Endothelial cell of umbilical vein (primary cell): ENCODE measurements around the gene CCDC120. TPM values are rescaled to one million over a fixed set of nuclear protein-coding genes. Genes with fewer than 3 reads are reported as not detected.

Experiments
- BruUV-seq: library from RNA; stranded (reverse); fragments of 400-500 nt; replicated peaks from 2 replicates; lab custom pipeline; 2021; lab: Mats Ljungman, UMichigan
- CTCF ChIA-PET: fragments of 300-600, 350-600 bp; sonication (Branson Sonifier 250); formaldehyde crosslinking; loops from one replicate; lab custom pipeline; 2021; ENCODE audit warnings: antibody characterized with exemption, inconsistent platforms; lab: Charles Lee
- POLR2A ChIA-PET: fragments of 300-600, 350-600 bp; sonication (Branson Sonifier 250); formaldehyde crosslinking; loops from one replicate; lab custom pipeline; 2021; ENCODE audit warnings: antibody characterized with exemption, inconsistent platforms; lab: Charles Lee
- DNase-seq: peaks from one replicate; pipeline ENCODE4 v3.0.0-alpha.2; 2011; ENCODE audit warnings: low read depth, low spot score
- FAIRE-seq: peaks from 2 replicates; lab custom pipeline; 2011; peaks lifted over from hg19 to GRCh38; lab: Jason Lieb, UNC
- H2AFZ ChIP-seq: 2 replicates; pipeline ENCODE4 v1.6.0; 2012; ENCODE audit warnings: low read depth, low read length, control low read depth, inconsistent platforms
- H3K27ac ChIP-seq: 2 replicates; pipeline ENCODE4 v1.5.1; 2011; ENCODE audit warnings: low read depth, mild to moderate bottlenecking, control low read depth, low read length, moderate library complexity; ENCODE audit not compliant: insufficient read depth
- H3K27me3 ChIP-seq, 2 experiments: 2 replicates each; pipeline versions ENCODE4 v1.6.0 to v1.6.1; 2011; ENCODE audit warnings: low read length in 2 of 2, mixed read lengths in 1 of 2; ENCODE audit not compliant: control insufficient read depth in 2 of 2, insufficient read depth in 2 of 2
- H3K36me3 ChIP-seq, 2 experiments: 2 replicates in 1 of 2; 3 replicates in 1 of 2; pipeline ENCODE4 v1.5.1; 2011; ENCODE audit warnings: low read length in 2 of 2, mild to moderate bottlenecking in 1 of 2, moderate library complexity in 1 of 2; ENCODE audit not compliant: control insufficient read depth in 2 of 2, insufficient read depth in 2 of 2; ENCODE audit errors: extremely low read depth in 1 of 2
- H3K4me1 ChIP-seq: 3 replicates; pipeline ENCODE4 v1.5.1; 2011; ENCODE audit warnings: mild to moderate bottlenecking, low read length; ENCODE audit not compliant: control insufficient read depth, insufficient read depth; ENCODE audit errors: extremely low read depth
- H3K4me2 ChIP-seq: 2 replicates; pipeline ENCODE4 v1.6.1; 2011; ENCODE audit warnings: low read length, control low read depth, mixed read lengths; ENCODE audit not compliant: insufficient read depth
- H3K4me3 ChIP-seq, 3 experiments: fragments of 200-600 bp in 1 of 3; sonication (generic), shearing (Covaris generic) in 1 of 3; replicated peaks in 1 of 3; 2 replicates each; pipeline ENCODE4 v1.5.1; 2011 to 2016; ENCODE audit warnings: control low read depth in 3 of 3, low read length in 3 of 3, mild to moderate bottlenecking in 2 of 3, inconsistent platforms in 1 of 3, low read depth in 1 of 3, moderate library complexity in 1 of 3; ENCODE audit not compliant: insufficient read depth in 1 of 3
- H3K79me2 ChIP-seq: 2 replicates; pipeline ENCODE4 v1.6.0; 2012; ENCODE audit warnings: low read length, inconsistent platforms; ENCODE audit not compliant: control insufficient read depth, insufficient read depth
- H3K9ac ChIP-seq: replicated peaks from 2 replicates; pipeline ENCODE3; 2011; ENCODE audit warnings: low read length, control low read depth; ENCODE audit not compliant: insufficient read depth; ENCODE audit errors: extremely low read depth
- H3K9me1 ChIP-seq: replicated peaks from 3 replicates; pipeline ENCODE4 v1.6.0; 2011; ENCODE audit warnings: mild to moderate bottlenecking, low read length; ENCODE audit not compliant: control insufficient read depth, insufficient read depth; ENCODE audit errors: extremely low read depth
- H3K9me3 ChIP-seq: replicated peaks from 2 replicates; pipeline ENCODE4 v1.5.1; 2012; ENCODE audit warnings: low read length, inconsistent platforms; ENCODE audit not compliant: control insufficient read depth, insufficient read depth
- H4K20me1 ChIP-seq: replicated peaks from 2 replicates; pipeline ENCODE3; 2011; ENCODE audit warnings: mild to moderate bottlenecking, low read length; ENCODE audit not compliant: control insufficient read depth, insufficient read depth; ENCODE audit errors: extremely low read depth
- FOS ChIP-seq: IDR thresholded peaks from 2 replicates; pipeline ENCODE4 v1.6.1; 2011; ENCODE audit warnings: mild to moderate bottlenecking, low read length, moderate library complexity, borderline replicate concordance; ENCODE audit not compliant: insufficient read depth
- JUN ChIP-seq: IDR thresholded peaks from 2 replicates; pipeline ENCODE4 v1.6.1; 2011; ENCODE audit warnings: borderline replicate concordance, low read depth; ENCODE audit not compliant: insufficient read length, insufficient read depth
- POLR2A ChIP-seq: IDR thresholded peaks from 2 replicates; pipeline ENCODE4 v1.6.1; 2012; ENCODE audit warnings: low read depth, mild to moderate bottlenecking, control low read depth, low read length
- POLR2AphosphoS5 ChIP-seq: IDR thresholded peaks from 2 replicates; pipeline ENCODE4 v1.6.1; 2012; ENCODE audit warnings: low read depth, mild to moderate bottlenecking, control low read depth, low read length, moderate library complexity; ENCODE audit not compliant: insufficient read depth
- dilution Hi-C: fragments of 300-500 bp; cut with MboI; formaldehyde crosslinking; loops from one replicate; pipeline ENCODE4 v1.15.0; 2019; ENCODE audit warnings: low sequenced_read_pairs; ENCODE audit not compliant: extremely low pct_ligation_motif_present
- intact Hi-C: fragments of 100-400 bp; cut with micrococcal nuclease; formaldehyde crosslinking; loops from one replicate; pipeline ENCODE4 v1.10.0; 2022
- polyA plus RNA-seq, 4 experiments: library from polyadenylated mRNA; depleted of rRNA in 3 of 4; stranded (reverse) in 3 of 4; unstranded in 1 of 4; fragments of >200 nt; gene quantifications; 2 replicates each; pipeline versions ENCODE4 v1.2.1 to v1.2.3, GENCODE V29; 2011 to 2012; ENCODE audit warnings: missing spikeins in 1 of 4
- total RNA-seq: library from RNA; stranded (reverse); gene quantifications from 2 replicates; pipeline ENCODE4 v1.2.3, GENCODE V29; 2021
- TF ChIP-seq, protein P1 (sequence below): IDR thresholded peaks from 2 replicates; pipeline ENCODE4 v1.6.1; 2011; ENCODE audit not compliant: insufficient read depth, insufficient read length

Gene CCDC120
- total and polyA plus RNA-seq, 2 donors (not counting 3 experiments of a cell fraction or from before 2014, with no cell fraction given), result 2.8 to 5.7 TPM

DNA sequence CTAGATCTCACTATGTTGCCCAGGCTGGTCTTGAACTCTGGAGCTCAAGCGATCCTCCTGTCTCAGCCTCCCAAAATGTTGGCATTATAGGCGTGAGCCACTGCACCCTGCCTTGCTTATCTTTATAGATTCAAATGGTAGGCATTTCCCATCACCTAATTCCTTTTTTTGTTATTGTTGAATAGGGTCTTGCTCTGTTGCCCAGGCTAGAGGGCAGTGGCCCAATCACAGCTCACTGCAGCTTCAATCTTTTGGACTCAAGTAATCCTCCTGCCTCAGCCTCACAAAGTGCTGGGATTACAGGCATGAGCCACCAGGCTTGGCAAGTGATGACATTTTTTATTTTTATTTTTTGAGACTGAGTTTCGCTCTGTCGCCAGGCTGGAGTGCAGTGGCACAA, 37.6 kb downstream of the CCDC120 start:
- CTCF ChIA-PET, result interaction anchor here (0.7 kb wide), 1 partner anchor 22 kb away, joined by 3 read pairs; no protein-coding TSS in a partner anchor
- dilution Hi-C loops, result no loop called here
- Histone ChIP-seq H3K9ac (no peak overlapping the region), H3K9me3 (no peaks in the 10 kb centered on the region), H3K79me2 (no peaks in the 10 kb centered on the region), H4K20me1 (no peaks in the 10 kb centered on the region), H3K27ac (no peak overlapping the region), H3K4me3 (no peak overlapping the region), H3K4me1 (no peaks in the 10 kb centered on the region), H3K4me2 (no peak overlapping the region), H2AFZ (no peak overlapping the region), H3K9me1 (no peaks in the 10 kb centered on the region), H3K27me3 (no peaks in the 10 kb centered on the region), H3K36me3 (no peaks in the 10 kb centered on the region)
- intact Hi-C loops, result no loop called here
- POLR2A ChIA-PET, result no interaction called here
- FAIRE-seq, result peak; percentile 69
- no TSS peak for BruUV-seq
- no peak for DNase-seq
- no peak for TF ChIP-seq JUN
- TF ChIP-seq, protein P1, sequence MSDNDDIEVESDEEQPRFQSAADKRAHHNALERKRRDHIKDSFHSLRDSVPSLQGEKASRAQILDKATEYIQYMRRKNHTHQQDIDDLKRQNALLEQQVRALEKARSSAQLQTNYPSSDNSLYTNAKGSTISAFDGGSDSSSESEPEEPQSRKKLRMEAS, result no peak

DNA sequence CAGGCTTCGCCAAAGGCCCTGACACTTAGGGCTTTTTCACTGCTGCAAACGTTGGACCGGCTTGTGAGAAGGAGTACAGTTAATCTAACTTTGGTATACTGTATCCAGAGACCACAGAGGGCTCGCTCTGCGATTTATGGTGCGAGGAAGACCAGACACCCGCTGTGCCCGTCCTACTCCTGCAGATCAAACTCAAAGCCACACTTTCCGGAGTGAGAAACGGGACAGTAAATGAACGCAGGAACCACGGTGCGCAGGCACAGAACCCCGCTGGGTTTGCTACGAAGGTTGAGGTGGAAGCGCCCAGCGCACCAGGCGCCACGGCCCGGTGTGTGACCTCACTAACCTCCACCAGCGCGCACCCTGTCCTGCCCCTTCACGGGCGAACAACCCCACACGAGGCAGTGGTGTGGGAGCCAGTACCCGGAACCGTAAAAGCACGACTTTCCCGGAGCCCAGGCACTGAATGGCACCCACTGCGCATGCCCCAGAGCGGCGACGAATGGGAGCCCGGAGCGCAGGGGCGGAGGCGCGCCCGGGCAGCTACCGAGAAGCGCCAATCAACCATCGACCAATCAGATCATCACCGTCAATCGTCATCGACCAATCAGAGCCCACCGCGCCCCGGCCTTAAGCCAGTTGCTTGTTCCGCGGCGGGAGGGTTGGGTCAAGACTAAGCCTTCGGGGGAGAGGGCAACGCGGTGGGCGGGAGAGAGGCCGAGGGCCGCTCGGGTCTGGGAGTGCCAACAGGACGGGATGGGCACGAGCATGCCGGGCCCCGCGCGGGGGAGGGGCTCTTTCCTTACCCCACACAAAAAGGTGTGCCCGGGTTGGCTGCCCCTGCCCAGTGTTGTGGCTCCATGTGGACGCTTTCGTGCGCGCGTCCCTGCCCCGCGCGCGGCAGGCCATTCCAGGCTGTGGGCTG, 42.2 kb downstream of the CCDC120 start:
- intact Hi-C loops (loop anchor here (1.0 to 5.0 kb wide), 4 partner anchors 22 to 144 kb away; partner anchors contain the start of genes GPKOW, OTUD5, PRAF2 and TFE3), dilution Hi-C loops (no loop called here)
- ChIA-PET POLR2A (no interaction called here), CTCF (interaction anchor here (0.6 kb wide), 1 partner anchor 11 kb away, joined by 4 read pairs; no protein-coding TSS in a partner anchor)
- TSS peak; percentile 68 for BruUV-seq
- Histone ChIP-seq H3K9me1 (no peaks in the 10 kb centered on the region), H3K9me3 (no peaks in the 10 kb centered on the region), H3K4me2 (peak overlapping the region; percentile 82), H4K20me1 (no peaks in the 10 kb centered on the region), H2AFZ (peak overlapping the region; percentile 67), H3K4me1 (no peaks in the 10 kb centered on the region), H3K27me3 (no peaks in the 10 kb centered on the region), H3K9ac (peak overlapping the region; percentile 55), H3K27ac (no peak overlapping the region), H3K79me2 (no peaks in the 10 kb centered on the region), H3K36me3 (no peaks in the 10 kb centered on the region), H3K4me3 (peak overlapping the region; percentile 35 to 54 (median 50))
- DNase-seq (peak; percentile 94), FAIRE-seq (peak; percentile 99)
- TF ChIP-seq POLR2AphosphoS5 (peak; percentile 72), POLR2A (peak; percentile 39), FOS (no peak)
